Measurements from ENCODE around the gene ATP11C.

Gene ATP11C

GRCh38 chrX:139889760-139890159 is 43.1 kb downstream of the ATP11C start:
- no peak for DNase-seq (ENCODE audit: low spot score)
- H3K4me3 ChIP-seq, result no peak overlapping the region
- TF ChIP-seq, protein P1, sequence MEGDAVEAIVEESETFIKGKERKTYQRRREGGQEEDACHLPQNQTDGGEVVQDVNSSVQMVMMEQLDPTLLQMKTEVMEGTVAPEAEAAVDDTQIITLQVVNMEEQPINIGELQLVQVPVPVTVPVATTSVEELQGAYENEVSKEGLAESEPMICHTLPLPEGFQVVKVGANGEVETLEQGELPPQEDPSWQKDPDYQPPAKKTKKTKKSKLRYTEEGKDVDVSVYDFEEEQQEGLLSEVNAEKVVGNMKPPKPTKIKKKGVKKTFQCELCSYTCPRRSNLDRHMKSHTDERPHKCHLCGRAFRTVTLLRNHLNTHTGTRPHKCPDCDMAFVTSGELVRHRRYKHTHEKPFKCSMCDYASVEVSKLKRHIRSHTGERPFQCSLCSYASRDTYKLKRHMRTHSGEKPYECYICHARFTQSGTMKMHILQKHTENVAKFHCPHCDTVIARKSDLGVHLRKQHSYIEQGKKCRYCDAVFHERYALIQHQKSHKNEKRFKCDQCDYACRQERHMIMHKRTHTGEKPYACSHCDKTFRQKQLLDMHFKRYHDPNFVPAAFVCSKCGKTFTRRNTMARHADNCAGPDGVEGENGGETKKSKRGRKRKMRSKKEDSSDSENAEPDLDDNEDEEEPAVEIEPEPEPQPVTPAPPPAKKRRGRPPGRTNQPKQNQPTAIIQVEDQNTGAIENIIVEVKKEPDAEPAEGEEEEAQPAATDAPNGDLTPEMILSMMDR (IDR thresholded peaks at IDR 0.05), result no peak
- H3K27ac ChIP-seq, result no peak overlapping the region

GRCh38 chrX:139883984-139884383 is 48.9 kb downstream of the ATP11C start:
- Histone ChIP-seq H3K4me3 (no peak overlapping the region), H3K27ac (no peak overlapping the region)
- TF ChIP-seq, protein P1 (IDR thresholded peaks at IDR 0.05), result no peak
- no peak for DNase-seq (ENCODE audit: low spot score)

DNA sequence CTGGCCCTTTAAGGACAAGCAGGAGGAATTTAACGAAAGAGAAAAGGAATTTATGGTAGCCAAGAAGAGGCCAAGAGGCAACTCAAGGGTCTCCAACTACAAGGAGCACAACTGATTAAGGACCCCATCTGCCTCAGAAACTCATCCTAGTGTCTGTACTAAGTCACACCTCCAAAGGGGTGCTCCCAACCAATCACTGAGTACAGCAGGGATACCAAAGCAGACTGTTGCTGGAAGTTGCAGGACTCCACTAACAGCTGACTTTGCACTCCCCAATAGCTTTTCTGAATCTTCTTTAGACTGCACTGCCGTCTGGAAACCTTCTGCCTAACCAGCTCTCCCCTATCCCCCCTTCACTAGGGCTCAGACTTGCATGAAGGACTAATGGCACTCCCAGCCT is 50.6 kb downstream of the ATP11C start:
- Histone ChIP-seq H3K27ac (peak overlapping the region in 1 of 2 donors; percentile 5), H3K4me3 (no peak overlapping the region)
- DNase-seq (ENCODE audit: low spot score), result no peak
- TF ChIP-seq, protein P1 (IDR thresholded peaks at IDR 0.05), result no peak

- no peak for DNase-seq (ENCODE audit: low spot score)
- Histone ChIP-seq H3K4me3 (no peak overlapping the region), H3K27ac (peak overlapping the region in 1 of 2 donors; percentile 62)
- TF ChIP-seq, protein P1 (IDR thresholded peaks at IDR 0.05), result no peak
These were observed 51.3 kb downstream of the ATP11C start for GRCh38 chrX:139881572-139881971.

DNA sequence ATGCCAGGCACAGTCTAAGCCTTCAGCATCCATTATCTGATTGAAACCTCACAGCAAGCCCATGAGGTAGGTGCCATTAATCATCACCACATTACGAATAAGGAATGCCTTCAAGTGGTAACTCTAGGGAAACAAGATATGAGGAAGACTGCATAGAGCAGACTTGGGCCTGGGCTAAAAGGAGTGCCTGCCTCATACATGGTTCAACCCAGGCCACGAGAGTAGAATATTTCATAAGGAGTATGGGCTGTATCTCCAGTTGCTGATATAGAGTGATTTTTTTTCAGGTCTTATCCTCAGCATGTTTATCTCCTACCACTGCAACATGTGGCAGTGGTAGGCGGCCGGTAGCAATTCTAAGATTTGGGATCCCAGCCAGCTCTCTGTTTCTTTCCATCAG is 51.7 kb downstream of the ATP11C start:
- TF ChIP-seq, protein P1 (IDR thresholded peaks at IDR 0.05), result no peak
- peak overlapping the region in 1 of 2 donors; percentile 62 for H3K27ac ChIP-seq

GRCh38 chrX:139877710-139878414 is 55.0 kb downstream of the ATP11C start:
- TF ChIP-seq, protein P1 (IDR thresholded peaks at IDR 0.05), result no peak
- Histone ChIP-seq H3K27ac (no peak overlapping the region), H3K4me3 (no peak overlapping the region)
- DNase-seq (ENCODE audit: low spot score), result no peak

More for the DNA sequence above, 51.7 kb downstream of the ATP11C start:
- DNase-seq (ENCODE audit: low spot score), result no peak
- H3K4me3 ChIP-seq, result no peak overlapping the region

- TF ChIP-seq, protein P1 (IDR thresholded peaks at IDR 0.05), result no peak
- Histone ChIP-seq H3K27ac (no peak overlapping the region), H3K4me3 (no peak overlapping the region)
- no peak for DNase-seq (ENCODE audit: low spot score)
These were observed 57.0 kb downstream of the ATP11C start for GRCh38 chrX:139875841-139876240.

Measured in coronary artery (tissue), 2 donors.